MV-4-11 (cell line): ENCODE data around the gene EPHB1.

Experiments
- DNase-seq: peaks from one replicate; lab custom pipeline; 2025; lab: John Stamatoyannopoulos, UW

The EPHB1 gene

DNA sequence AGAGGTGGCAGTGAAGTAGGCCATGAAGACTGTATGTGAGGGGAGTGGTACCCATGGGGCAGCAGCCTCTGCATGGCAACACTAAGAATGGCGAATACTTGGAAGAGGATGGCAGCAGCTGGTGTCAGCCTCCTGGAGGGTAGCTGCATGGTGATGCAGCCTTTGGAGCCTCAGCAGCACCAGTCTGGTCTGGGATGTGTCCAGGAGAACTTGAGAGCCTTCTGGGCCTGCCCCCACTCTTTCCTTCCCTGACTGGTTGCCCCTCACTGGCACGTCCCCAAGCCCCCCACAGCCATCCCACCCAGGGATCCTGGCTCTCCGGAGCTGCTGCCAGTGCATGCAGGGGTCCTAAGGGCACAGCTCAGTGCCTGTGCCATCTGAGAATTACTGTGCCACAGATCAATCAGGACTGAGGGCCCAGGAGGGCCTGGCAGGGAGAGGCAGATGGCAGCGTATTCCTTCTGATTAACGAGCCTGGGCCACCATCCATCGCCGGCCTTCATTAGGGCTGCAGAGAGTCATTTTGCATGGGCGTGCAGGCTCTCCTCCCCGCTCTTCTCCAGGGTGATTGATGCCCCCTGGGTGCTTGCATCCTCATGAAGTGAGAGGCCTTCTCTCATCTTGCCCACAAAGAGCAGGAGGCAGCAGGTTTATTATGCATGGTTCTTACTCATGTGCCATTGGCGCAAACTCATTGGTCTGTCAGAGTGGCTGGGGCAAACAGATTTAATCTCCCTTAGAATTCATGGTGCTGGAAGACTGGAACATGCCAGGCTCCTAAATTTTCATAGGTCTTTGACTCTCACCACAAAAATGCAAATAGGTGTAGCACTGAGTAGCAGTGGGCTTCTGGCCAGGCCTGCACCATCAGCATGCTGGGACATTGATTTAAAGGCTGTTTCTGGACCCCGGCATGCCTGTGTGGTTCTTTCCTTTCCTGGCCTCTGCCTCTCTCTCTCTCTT lies 116.8 kb downstream of the EPHB1 start:
- DNase-seq = no peak

DNA sequence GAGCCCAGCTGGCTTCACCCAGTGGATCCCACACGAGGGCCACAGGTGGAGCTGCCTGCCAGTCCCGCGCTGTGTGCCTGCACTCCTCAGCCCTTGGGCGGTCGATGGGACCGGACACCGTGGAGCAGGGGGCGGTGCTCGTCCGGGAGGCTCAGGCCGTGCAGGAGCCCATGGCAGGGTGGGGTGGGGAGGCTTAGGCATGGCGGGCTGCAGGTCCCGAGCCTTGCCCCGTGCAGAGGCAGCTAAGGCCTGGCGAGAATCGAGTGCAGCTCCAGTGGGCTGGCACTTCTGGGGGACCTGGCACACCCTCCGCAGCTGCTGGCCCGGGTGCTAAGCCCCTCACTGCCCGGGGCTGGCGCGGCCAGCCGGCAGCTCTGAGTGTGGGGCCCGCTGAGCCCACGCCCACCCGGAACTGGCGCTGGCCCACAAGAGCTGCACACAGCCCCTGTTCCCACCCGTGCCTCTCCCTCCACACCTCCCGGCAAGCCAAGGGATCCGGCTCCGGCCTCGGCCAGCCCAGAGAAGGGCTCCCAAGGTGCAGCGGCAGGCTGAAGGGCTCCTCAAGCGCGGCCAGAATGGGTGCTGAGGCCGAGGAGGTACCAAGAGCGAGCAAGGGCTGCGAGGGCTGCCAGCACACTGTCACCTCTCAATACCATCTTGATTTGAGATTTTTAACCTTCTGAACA lies 121.4 kb downstream of the EPHB1 start:
- DNase-seq = no peak

DNA sequence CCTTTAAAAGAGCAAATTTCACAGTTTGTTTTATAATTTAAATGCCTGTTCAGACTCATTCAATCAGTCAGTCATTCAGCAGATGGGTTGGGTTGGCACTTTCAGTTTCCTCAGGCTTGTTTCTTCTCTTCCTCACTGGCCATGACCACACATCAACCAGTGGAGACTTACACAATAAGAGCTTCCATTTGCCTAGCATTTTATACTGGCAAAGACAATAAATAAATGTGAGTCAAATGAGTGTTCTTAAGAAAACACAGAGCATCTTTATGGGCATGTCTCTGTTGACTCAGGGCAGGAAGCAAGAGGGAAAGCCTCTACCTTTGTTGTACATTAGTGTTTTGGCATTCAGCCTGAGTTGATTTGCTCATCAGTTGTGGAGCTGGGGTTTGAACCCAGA lies 122.6 kb downstream of the EPHB1 start:
- peak; percentile 83 for DNase-seq

GRCh38 chr3:134918441-134918840 lies 123.4 kb downstream of the EPHB1 start:
- DNase-seq = peak; percentile 84

GRCh38 chr3:134922101-134922500 lies 127.0 kb downstream of the EPHB1 start:
- DNase-seq = no peak

- no peak for DNase-seq
Measured at GRCh38 chr3:134922866-134923265, 127.8 kb downstream of the EPHB1 start.

GRCh38 chr3:134923286-134923685 lies 128.2 kb downstream of the EPHB1 start:
- DNase-seq = no peak

DNA sequence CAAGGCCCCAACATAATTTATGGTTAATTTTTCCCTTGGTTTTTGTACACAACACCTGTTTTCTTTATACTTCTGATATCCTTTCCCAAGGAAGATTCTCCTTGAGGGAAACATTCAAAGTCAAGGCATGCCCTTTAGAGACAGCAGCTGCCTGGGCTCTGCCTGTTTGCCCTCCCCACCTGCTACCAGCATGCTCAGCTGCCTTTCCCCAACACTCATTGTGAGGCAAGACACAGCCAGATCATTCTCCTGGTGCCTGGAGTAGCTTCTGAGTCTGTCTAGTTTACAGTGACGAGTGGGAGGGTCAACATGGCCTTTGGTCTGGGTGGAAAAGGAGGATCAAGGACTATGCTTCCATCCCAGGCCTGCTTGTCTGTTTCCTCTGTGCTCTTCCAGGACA lies 132.5 kb downstream of the EPHB1 start:
- no peak for DNase-seq

- no peak for DNase-seq
Measured at GRCh38 chr3:134928392-134928791, 133.3 kb downstream of the EPHB1 start.

DNA sequence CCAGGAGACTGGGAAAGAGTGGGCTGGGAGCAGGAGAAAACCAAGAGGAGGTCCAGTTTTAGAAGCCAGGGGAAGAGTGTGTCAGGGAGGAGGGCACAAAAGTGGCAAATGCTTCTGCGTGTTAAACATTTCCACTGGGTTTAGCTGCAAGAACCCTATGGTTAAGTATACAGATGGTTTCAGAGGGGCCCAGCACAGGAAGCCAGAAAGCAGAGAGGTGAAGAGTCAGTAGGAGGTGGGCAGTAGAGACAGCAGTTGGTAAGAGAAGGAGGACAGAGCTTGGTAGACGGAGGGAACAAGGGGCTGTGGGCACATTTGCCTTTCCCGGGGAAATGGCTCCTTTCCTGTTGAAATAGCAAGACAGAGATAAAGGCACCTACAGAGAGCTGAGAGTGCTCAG lies 133.8 kb downstream of the EPHB1 start:
- no peak for DNase-seq

GRCh38 chr3:134929976-134930375 lies 134.9 kb downstream of the EPHB1 start:
- DNase-seq = no peak

DNA sequence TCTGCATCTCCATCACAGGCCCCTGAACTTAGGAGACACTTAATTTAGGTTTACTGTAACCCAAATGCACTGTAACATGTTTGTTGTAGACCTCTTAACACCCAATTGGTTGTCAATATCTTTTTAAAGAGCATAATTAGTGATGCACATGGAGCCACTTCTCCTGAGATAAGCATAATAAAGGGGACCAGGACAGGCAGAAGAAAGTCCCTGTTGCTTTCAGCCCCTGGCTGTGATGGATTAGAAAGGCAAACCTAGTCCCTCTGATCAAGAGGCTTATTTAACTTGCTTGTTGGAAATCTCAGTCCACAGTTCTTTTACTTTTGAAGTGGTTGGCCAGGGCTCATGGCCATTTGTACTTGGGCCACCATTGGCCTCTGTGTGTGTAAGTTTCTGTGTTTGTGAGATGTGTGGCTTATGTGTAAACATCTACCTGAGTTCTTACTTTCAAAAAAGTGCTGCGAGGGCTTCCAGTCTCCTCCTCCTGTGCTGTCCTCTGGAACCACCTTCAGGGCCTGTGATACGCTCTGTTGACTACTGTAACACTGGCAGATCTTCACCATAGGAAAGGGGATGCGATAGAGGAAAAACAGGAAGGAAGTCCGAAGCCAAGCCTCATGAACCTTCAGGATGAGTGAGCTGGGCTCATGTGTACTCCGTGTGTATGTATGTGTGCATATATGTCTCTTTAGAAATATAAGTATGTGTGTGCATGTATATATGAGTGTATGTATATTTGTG lies 136.2 kb downstream of the EPHB1 start:
- DNase-seq = no peak

DNA sequence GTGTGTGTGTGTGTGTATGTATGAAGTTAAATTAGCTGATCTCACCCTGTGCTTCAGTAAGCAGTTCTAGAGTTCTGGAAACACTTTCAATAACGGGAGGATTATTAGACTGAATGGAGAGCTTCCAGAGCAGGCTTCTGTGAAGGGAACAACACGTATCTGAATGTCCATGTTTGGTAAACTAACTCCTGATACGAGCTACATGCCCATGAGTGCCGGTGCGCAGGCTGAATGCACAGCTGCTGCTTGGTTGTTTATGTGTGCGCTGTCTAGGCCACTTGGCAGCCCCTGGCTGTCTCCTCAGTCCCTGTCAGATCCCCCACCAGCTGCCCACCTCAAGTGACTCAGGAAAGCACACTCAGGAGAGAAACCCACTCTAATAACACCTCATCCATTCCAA lies 137.0 kb downstream of the EPHB1 start:
- no peak for DNase-seq

DNA sequence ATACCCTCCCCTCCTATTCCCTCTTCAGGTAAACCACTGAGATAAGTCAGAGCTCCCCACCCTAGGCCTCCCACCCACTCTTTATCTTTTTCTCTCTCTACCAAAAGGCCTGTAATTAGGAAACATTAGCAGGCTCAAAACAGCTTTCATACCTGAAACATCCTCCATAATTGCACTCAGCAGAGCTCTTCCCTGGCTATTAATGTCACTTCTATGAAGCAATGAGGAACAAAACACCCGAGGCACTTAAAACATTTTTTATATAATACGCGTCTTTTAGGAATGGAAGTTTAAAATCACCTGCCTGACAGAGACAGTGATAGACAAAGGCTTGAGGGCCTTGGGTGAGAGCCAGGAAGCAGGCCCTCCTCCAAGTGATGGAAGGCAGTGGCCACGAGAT lies 138.9 kb downstream of the EPHB1 start:
- no peak for DNase-seq

- DNase-seq = no peak
Measured at GRCh38 chr3:134934933-134935332, 139.9 kb downstream of the EPHB1 start.

GRCh38 chr3:134937256-134938028 lies 142.4 kb downstream of the EPHB1 start:
- no peak for DNase-seq

DNA sequence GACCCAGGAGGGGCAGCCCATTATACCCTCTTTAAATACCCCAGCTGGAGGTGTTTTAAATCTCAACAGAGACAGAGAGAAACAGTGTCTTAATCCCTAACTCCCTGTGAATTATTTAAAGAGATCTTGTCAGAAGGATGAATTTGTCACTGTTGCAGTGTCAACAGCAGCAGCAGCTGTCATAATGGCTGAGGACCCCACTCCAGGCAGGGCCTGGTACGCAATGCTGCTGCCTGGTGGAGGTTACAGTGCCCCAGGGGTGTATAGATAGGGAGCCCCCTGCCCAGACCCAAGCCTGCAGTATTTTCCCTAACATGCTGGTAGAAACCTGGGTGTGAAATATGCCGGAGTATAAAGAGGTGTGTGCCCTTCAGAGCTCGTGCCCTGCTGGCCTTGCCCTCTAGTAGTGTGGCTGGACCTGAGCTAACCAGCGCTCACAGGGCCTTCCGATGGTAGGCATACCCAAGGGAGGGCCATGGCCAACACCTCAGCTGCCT lies 143.0 kb downstream of the EPHB1 start:
- DNase-seq = no peak

DNA sequence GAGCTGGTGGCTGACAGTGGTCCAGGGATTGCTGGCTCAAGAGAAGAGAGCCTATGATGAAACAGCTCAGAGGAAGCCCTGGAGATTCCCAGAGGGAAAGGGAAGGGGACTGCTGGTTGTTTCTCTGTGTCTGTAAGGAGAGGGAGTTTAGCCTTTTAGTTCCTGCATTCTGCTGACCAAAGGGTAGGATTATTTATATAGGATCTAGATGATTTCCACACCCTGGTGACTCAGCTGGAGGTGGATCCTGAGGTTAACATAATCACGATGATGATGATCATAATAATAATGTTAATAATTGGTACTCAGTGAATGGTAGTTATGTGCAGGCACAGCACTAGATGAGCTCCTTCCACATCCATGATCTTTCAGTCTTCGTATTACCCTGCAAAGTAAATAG lies 144.9 kb downstream of the EPHB1 start:
- no peak for DNase-seq

GRCh38 chr3:134941820-134942219 lies 146.8 kb downstream of the EPHB1 start:
- no peak for DNase-seq

DNA sequence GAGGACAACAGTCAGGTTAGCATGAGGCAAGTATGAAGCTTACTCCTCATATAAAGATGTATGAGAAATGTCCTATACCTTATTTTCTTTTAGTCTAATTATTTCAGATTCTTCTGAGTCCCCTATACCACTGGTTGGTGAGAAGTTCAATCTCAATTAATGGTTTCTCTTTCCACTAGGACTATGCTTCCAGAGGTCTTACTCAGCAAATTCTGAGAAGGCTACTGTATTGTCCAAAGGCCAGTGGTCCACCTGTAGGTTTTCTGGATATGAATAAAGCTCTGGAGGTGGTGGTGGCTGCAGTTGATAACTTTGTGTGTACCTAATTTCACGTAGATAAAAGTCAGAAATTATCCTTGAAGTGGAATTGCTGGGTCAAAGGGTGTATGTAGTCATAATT lies 149.4 kb downstream of the EPHB1 start:
- DNase-seq = no peak

DNA sequence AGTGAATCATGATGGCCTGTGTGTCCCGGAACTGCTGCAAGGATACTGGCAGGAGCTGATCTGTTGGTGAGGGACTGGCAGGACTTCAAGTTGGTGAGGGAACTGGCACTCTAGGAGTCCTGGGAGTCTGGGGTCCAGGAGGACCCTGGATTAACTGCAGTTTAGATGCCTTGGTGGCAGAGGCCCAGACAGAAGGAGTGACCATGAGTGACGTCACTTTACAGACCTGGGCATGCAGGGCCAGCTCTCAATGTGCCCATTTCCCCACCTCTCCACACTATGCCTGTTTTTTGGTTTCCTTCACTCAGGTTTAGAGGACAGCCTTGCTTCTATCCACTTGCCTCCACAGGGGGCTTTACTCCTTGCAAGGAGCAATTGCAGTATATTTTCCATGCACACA lies 154.1 kb downstream of the EPHB1 start:
- DNase-seq = no peak

- no peak for DNase-seq
Measured at GRCh38 chr3:134952371-134952770, 157.3 kb downstream of the EPHB1 start.
